HepG2 (cell line): ENCODE data around the gene PIEZO1. TPM values are rescaled to one million over a fixed set of nuclear protein-coding genes. Genes with fewer than 3 reads are reported as not detected.

Source experiments
- CEBPB ChIP-seq: IDR thresholded peaks from 2 replicates; pipeline ENCODE4 v1.6.1; 2011; ENCODE audit warnings: low read depth, low read length, improper control_type of control experiment, borderline replicate concordance
- ESRRA ChIP-seq: sonication (generic); formaldehyde crosslinking; IDR thresholded peaks from 2 replicates; pipeline ENCODE4 v1.5.1; 2020; ENCODE audit warnings: mild to moderate bottlenecking, low read depth, missing genetic modification reagents
- FOXC1 ChIP-seq: sonication (generic); formaldehyde crosslinking; IDR thresholded peaks from 2 replicates; pipeline ENCODE4 v1.8.0; 2022; ENCODE audit warnings: mild to moderate bottlenecking, missing genetic modification reagents, borderline replicate concordance
- SP2 ChIP-seq: sonication (generic); formaldehyde crosslinking; IDR thresholded peaks from 2 replicates; pipeline ENCODE4 v1.5.1; 2020; ENCODE audit warnings: mild to moderate bottlenecking, missing genetic modification reagents
- ZBTB8A ChIP-seq: sonication (generic); formaldehyde crosslinking; IDR thresholded peaks from 2 replicates; pipeline ENCODE4 v1.4.0; 2020; ENCODE audit warnings: mild to moderate bottlenecking, low read depth, missing genetic modification reagents, borderline replicate concordance
- ZC3H13 ChIP-seq: sonication (generic); formaldehyde crosslinking; IDR thresholded peaks from 2 replicates; pipeline ENCODE4 v1.8.1; 2023; ENCODE audit warnings: mild to moderate bottlenecking, missing genetic modification reagents, moderate library complexity
- ZNF124 ChIP-seq: sonication (generic); formaldehyde crosslinking; IDR thresholded peaks from 2 replicates; pipeline ENCODE4 v1.4.0; 2020; ENCODE audit warnings: missing genetic modification reagents
- ZNF205 ChIP-seq: IDR thresholded peaks from 2 replicates; pipeline ENCODE4 v1.6.1; 2018; ENCODE audit warnings: missing biosample characterization, missing genetic modification reagents
- ZNF30 ChIP-seq: sonication (generic); formaldehyde crosslinking; IDR thresholded peaks from 2 replicates; pipeline ENCODE4 v1.5.0; 2020; ENCODE audit warnings: mild to moderate bottlenecking, missing genetic modification reagents
- ZNF546 ChIP-seq: sonication (generic); formaldehyde crosslinking; conservative IDR thresholded peaks from 2 replicates; pipeline ENCODE4 v1.8.1; 2023; ENCODE audit warnings: mild to moderate bottlenecking, missing genetic modification reagents
- ZNF569 ChIP-seq: sonication (generic); formaldehyde crosslinking; IDR thresholded peaks from 2 replicates; pipeline ENCODE4 v1.5.0; 2020; ENCODE audit warnings: mild to moderate bottlenecking, missing genetic modification reagents, moderate library complexity, borderline replicate concordance
- ZNF605 ChIP-seq: sonication (generic); formaldehyde crosslinking; IDR thresholded peaks from 2 replicates; pipeline ENCODE4 v1.8.0; 2022; ENCODE audit warnings: mild to moderate bottlenecking, missing genetic modification reagents
- ZNF614 ChIP-seq: IDR thresholded peaks from 2 replicates; pipeline ENCODE4 v1.6.1; 2018; ENCODE audit warnings: missing biosample characterization, missing genetic modification reagents, inconsistent platforms, borderline replicate concordance
- polyA plus RNA-seq, 8 experiments: library from polyadenylated mRNA; depleted of rRNA in 3 of 8; stranded (reverse) in 7 of 8; unstranded in 1 of 8; fragments of >200 nt; fragmentation: Illumina TruSeq in 4 of 8; extraction: Trizol in 4 of 8; gene quantifications; 2 replicates each; pipeline versions ENCODE4 v1.2.1 to v1.2.3, GENCODE V29; 2011 to 2016; ENCODE audit warnings: low read depth in 4 of 8, missing spikeins in 1 of 8, mixed read lengths in 1 of 8; ENCODE audit not compliant: insufficient read depth in 1 of 8
- total RNA-seq, 5 experiments: library from RNA; depleted of rRNA; stranded (reverse); fragments of >200 nt; fragmentation: Illumina TruSeq; extraction: Trizol; gene quantifications; 2 replicates each; pipeline ENCODE4 v1.2.3, GENCODE V29; 2016; ENCODE audit warnings: low read depth in 1 of 5
- TF ChIP-seq, protein P1 (sequence below): sonication (generic); formaldehyde crosslinking; conservative IDR thresholded peaks from 2 replicates; pipeline ENCODE4 v1.4.0; 2020; ENCODE audit warnings: mild to moderate bottlenecking, missing genetic modification reagents, moderate library complexity
- TF ChIP-seq, protein P2 (sequence below): sonication (generic); formaldehyde crosslinking; IDR thresholded peaks from 2 replicates; pipeline ENCODE4 v1.4.0; 2020; ENCODE audit warnings: mild to moderate bottlenecking, missing genetic modification reagents
- TF ChIP-seq, protein P3 (sequence below): sonication (generic); formaldehyde crosslinking; IDR thresholded peaks from 2 replicates; pipeline ENCODE4 v1.4.0; 2020; ENCODE audit warnings: missing genetic modification reagents
- TF ChIP-seq, protein P4 (sequence below): sonication (generic); formaldehyde crosslinking; IDR thresholded peaks from 2 replicates; pipeline ENCODE4 v1.5.0; 2020; ENCODE audit warnings: missing genetic modification reagents, mild to moderate bottlenecking, borderline replicate concordance

The PIEZO1 gene
- total and polyA plus RNA-seq, 2 of the 13 experiments (the other 11 are each of a cell fraction or from before 2014, with no cell fraction given): 67.9 to 85.0 TPM

DNA sequence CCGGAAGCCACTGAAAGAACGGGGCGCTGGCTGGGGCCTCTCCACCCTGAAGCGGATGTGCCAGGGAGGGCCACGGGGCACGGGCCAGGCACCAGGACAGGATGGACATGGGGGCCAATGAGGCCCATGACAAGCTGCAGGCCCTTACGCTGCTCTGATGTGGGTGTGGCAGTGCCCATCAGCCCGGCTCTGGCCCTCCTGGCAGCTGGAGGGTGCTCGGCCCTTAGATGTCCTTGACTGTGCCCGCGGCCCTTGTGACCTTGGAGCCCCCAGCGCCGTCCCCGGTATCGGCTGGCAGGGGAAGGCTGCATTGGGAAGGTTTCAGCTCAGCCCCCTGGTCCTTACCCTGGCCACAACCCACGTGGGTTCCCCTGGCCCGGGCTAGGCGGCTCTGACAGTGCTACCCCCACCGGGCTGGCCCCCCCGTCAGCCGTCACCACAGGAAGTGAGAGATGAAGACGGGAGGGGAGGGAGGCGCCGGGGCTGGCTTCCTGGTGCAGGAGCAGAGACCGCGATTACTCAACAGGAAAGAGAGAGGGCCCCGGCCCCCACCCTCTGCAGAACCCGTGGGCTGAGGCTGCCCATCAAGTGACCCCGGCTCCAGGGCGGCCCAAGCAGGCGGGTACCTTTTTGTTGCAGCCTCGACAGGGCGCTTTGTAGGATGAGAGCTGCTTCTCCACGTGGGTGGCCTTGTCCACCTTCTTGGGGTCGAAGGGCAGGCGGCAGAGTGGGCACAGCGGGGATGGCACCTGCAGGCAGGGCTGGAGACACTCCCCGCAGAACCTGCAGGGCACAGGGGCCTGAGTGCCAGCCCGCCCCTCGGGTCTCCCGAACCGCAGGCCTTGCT lies 84.2 kb downstream of the PIEZO1 start (continued):
- TF ChIP-seq ZNF605 (CRISPR knock-in tag): peak; percentile 97
- TF ChIP-seq SP2 (CRISPR knock-in tag): no peak
- no peak for TF ChIP-seq ZNF546 (CRISPR knock-in tag)
- TF ChIP-seq ZNF614 (CRISPR knock-in tag): peak; percentile 65; the same call in 1 of the 2 replicates
- TF ChIP-seq ZNF30: 0 out of 2 replicates have a peak, but pooled peaks have one; percentile 35
- no peak; the same call in 1 of the 2 replicates for TF ChIP-seq ZNF124 (CRISPR knock-in tag)
- TF ChIP-seq, protein P1, sequence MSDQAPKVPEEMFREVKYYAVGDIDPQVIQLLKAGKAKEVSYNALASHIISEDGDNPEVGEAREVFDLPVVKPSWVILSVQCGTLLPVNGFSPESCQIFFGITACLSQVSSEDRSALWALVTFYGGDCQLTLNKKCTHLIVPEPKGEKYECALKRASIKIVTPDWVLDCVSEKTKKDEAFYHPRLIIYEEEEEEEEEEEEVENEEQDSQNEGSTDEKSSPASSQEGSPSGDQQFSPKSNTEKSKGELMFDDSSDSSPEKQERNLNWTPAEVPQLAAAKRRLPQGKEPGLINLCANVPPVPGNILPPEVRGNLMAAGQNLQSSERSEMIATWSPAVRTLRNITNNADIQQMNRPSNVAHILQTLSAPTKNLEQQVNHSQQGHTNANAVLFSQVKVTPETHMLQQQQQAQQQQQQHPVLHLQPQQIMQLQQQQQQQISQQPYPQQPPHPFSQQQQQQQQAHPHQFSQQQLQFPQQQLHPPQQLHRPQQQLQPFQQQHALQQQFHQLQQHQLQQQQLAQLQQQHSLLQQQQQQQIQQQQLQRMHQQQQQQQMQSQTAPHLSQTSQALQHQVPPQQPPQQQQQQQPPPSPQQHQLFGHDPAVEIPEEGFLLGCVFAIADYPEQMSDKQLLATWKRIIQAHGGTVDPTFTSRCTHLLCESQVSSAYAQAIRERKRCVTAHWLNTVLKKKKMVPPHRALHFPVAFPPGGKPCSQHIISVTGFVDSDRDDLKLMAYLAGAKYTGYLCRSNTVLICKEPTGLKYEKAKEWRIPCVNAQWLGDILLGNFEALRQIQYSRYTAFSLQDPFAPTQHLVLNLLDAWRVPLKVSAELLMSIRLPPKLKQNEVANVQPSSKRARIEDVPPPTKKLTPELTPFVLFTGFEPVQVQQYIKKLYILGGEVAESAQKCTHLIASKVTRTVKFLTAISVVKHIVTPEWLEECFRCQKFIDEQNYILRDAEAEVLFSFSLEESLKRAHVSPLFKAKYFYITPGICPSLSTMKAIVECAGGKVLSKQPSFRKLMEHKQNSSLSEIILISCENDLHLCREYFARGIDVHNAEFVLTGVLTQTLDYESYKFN (CRISPR knock-in tag): peak; percentile 89
- TF ChIP-seq FOXC1 (CRISPR knock-in tag): peak; percentile 34; the same call in 1 of the 2 replicates
- TF ChIP-seq, protein P2, sequence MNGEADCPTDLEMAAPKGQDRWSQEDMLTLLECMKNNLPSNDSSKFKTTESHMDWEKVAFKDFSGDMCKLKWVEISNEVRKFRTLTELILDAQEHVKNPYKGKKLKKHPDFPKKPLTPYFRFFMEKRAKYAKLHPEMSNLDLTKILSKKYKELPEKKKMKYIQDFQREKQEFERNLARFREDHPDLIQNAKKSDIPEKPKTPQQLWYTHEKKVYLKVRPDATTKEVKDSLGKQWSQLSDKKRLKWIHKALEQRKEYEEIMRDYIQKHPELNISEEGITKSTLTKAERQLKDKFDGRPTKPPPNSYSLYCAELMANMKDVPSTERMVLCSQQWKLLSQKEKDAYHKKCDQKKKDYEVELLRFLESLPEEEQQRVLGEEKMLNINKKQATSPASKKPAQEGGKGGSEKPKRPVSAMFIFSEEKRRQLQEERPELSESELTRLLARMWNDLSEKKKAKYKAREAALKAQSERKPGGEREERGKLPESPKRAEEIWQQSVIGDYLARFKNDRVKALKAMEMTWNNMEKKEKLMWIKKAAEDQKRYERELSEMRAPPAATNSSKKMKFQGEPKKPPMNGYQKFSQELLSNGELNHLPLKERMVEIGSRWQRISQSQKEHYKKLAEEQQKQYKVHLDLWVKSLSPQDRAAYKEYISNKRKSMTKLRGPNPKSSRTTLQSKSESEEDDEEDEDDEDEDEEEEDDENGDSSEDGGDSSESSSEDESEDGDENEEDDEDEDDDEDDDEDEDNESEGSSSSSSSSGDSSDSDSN (CRISPR knock-in tag): peak; percentile 70
- peak; percentile 88 for TF ChIP-seq ESRRA (CRISPR knock-in tag)
- TF ChIP-seq ZNF205 (CRISPR knock-in tag): peak; percentile 37; the same call in 1 of the 2 replicates
- TF ChIP-seq, protein P3, sequence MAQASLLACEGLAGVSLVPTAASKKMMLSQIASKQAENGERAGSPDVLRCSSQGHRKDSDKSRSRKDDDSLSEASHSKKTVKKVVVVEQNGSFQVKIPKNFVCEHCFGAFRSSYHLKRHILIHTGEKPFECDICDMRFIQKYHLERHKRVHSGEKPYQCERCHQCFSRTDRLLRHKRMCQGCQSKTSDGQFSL (CRISPR knock-in tag): no peak
- no peak for TF ChIP-seq ZBTB8A (CRISPR knock-in tag)
- TF ChIP-seq ZNF569 (CRISPR knock-in tag): no peak
- 0 out of 2 replicates have a peak, but pooled peaks have one; percentile 72 for TF ChIP-seq ZC3H13
- TF ChIP-seq, protein P4, sequence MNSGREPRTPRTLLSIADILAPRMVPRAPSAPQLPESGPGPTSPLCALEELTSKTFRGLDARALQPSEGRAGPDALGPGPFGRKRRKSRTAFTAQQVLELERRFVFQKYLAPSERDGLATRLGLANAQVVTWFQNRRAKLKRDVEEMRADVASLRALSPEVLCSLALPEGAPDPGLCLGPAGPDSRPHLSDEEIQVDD (CRISPR knock-in tag): no peak
- TF ChIP-seq CEBPB: peak; percentile 86; the same call in 1 of the 2 replicates
